Naive thymus-derived CD8-positive, alpha-beta T cell (primary cell): ENCODE data around the gene PTPA. TPM values are rescaled to one million over a fixed set of nuclear protein-coding genes. Genes with fewer than 3 reads are reported as not detected.

Experiments
- ATAC-seq, 2 donors: fragments of 150-1000 bp; cut with Tn5 transposase in 1 of 2; sonication (Bioruptor Pico), chemical (Tn5 transposase) in 1 of 2; 1 replicate in 1 of 2; 2 replicates in 1 of 2; pipeline ENCODE4 v1.10.0; 2021; ENCODE audit warnings: mild to moderate bottlenecking in 2 of 2, moderate library complexity in 2 of 2
- POLR2A ChIA-PET: fragments of 350-600 bp; sonication (Branson Sonifier 250); formaldehyde crosslinking; loops from one replicate; lab custom pipeline; 2021; ENCODE audit warnings: antibody characterized with exemption; lab: Charles Lee
- DNase-seq, 10 donors: peaks; one replicate each; pipeline versions ENCODE4 v3.0.0 to v3.0.0-alpha.2; 2020 to 2022
- H3K27ac Mint-ChIP-seq, 10 donors: one replicate each; pipeline ENCODE4 v1.8.0; 2020 to 2022; ENCODE audit warnings: mild to moderate bottlenecking in 10 of 10, mixed read lengths in 10 of 10, moderate library complexity in 4 of 10, inconsistent platforms in 1 of 10
- H3K27me3 Mint-ChIP-seq, 5 donors: one replicate each; pipeline ENCODE4 v1.8.0; 2021 to 2022; ENCODE audit warnings: mixed read lengths in 5 of 5
- H3K36me3 Mint-ChIP-seq, 3 donors: one replicate each; pipeline ENCODE4 v1.8.0; 2020 to 2022; ENCODE audit warnings: mixed read lengths in 3 of 3, mild to moderate bottlenecking in 2 of 3, inconsistent platforms in 1 of 3
- H3K4me1 Mint-ChIP-seq, 4 donors: one replicate each; pipeline ENCODE4 v1.8.0; 2021 to 2022; ENCODE audit warnings: mixed read lengths in 4 of 4
- H3K4me3 Mint-ChIP-seq, 10 donors: one replicate each; pipeline ENCODE4 v1.8.0; 2020 to 2022; ENCODE audit warnings: mild to moderate bottlenecking in 10 of 10, mixed read lengths in 10 of 10, moderate library complexity in 6 of 10, inconsistent platforms in 1 of 10
- H3K9me3 Mint-ChIP-seq, 9 donors: one replicate each; pipeline ENCODE4 v1.8.0; 2020 to 2022; ENCODE audit warnings: mixed read lengths in 9 of 9, mild to moderate bottlenecking in 3 of 9, inconsistent platforms in 1 of 9, moderate library complexity in 1 of 9
- polyA plus RNA-seq, 3 donors: library from polyadenylated mRNA; unstranded; fragments of 300-500 nt; fragmentation: Illumina TruSeq; gene quantifications; one replicate each; pipeline ENCODE4 v1.2.3, GENCODE V29; 2021
- total RNA-seq, 8 experiments: library from RNA in 2 of 8; stranded (reverse) in 2 of 8; gene quantifications; one replicate each; pipeline ENCODE4 v1.2.3 and lab custom pipeline; 2021 to 2026

Gene PTPA
- total and polyA plus RNA-seq, 5 experiments from 2014 or later, result 13.7 to 60.6 (median 15.5) TPM

DNA sequence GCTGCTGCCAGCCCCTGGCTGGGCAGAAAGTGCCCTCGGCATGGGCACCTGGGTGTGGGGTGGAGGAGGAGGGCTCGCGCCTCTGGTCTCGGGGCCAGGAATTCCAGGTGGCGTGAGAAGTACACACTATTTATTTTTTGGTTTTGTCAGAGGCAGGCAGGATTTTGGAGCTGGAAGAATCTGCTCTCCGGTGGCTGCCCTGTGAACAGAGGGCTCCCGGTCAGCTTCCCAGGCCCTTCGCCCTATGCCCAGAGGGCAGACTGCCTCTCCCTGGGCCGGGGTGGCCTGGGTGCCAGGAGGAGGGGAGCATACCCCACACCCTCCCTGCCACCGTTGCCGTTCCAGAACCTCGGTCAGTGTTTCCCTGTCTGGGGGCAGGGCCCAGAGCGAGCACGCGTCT is 22.0 kb upstream of the PTPA start:
- Mint-ChIP-seq H3K27ac (no peak overlapping the region), H3K27me3 (no peaks in the 10 kb centered on the region), H3K36me3 (peaks cover 0 to 39% (median 1%) of the 10 kb centered on the region in 3 donors), H3K4me1 (peaks cover 0 to 6% (median under 1%) of the 10 kb centered on the region in 4 donors), H3K4me3 (no peak overlapping the region), H3K9me3 (no peaks in the 10 kb centered on the region)
- POLR2A ChIA-PET, result no interaction called here
- ATAC-seq (no peak), DNase-seq (no peak)

DNA sequence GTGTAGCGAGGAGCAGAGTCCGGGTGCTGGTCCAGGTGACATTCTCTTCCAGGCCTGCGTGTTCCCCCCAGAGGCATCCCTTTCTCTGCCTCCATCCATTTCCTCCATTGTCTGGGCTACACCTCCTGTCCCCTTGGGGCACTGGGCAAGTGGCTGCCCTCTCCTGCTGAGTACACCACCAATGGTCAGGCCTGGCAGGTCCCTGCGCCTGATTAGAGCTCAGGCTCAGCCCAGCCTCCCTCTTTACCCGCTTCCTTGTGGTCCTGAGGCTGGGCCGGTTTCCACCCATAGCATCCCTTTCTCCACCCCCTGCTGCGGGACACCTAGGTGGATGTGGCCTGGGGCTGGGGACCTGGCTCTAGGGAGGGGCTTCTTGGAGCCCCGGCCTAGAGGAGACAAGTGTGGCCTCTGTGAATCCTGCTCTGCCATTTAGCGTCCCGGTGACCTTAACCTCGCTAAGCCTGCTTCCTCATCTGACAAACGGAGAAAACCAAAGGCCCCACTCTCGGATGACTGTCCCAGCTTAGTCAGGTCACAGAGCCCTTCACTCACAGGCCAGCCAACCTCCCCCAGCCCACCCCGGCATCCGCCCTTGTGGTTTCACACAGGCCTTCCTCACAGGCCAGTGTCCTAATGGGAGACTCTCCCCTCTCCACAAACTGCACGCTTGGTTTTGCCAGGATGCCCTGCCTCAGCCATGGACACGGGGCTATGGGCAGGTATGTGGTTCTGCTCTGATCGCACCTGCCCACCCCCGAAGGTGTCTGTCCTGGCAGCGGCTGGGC is 17.4 kb upstream of the PTPA start:
- Mint-ChIP-seq H3K36me3 (peaks cover 0 to 17% (median 1%) of the 10 kb centered on the region in 3 donors), H3K27ac (no peak overlapping the region), H3K9me3 (no peaks in the 10 kb centered on the region), H3K4me1 (peaks cover 0 to 5% (median 0%) of the 10 kb centered on the region in 4 donors), H3K4me3 (no peak overlapping the region), H3K27me3 (no peaks in the 10 kb centered on the region)
- POLR2A ChIA-PET, result interaction anchor here (2.8 kb wide), 1 partner anchor 13 kb away, joined by 12 read pairs; the partner anchor contains the start of gene DOLPP1
- DNase-seq, result no peak
- no peak for ATAC-seq

DNA sequence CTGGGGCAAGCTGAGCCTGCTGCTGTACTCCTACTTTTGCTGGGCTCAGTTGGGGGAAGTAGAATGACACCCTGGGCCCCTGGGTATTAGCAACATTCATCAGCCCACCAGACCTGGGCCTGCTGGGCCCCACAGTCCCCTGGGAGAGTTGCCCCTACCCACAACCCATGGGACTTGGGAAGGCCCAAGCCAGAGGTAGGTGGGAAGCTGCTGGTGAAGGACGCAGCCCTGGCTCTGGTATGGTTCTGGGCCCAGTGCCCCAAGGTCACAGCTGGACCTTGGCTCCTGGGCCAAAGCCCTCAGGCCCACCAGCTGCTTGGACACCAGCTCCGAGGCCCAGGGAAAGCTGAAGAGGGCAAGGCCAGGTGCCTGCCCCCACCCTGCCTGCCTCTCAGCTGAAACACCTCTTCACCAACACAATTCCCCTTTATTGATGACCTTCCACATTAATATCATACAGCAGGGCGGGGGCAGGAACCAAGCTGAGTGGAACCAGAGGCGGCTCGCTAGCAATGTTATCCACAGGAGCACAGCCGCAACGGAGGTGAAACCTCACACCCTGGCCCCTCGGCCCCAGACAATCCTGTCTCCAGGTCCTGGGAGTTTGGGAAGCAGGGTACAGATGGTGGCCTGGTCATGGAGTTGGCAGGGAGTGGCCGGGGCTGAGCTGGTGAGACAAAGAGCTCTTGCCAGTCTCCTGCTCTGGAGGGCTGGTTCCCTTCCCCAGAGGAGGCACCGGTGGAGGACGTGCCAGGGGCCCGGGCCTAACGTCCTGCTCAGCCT is 16.6 kb upstream of the PTPA start:
- H3K27me3 Mint-ChIP-seq, result no peaks in the 10 kb centered on the region
- H3K9me3 Mint-ChIP-seq, result no peaks in the 10 kb centered on the region
- H3K4me3 Mint-ChIP-seq, result no peak overlapping the region
- peaks cover 0 to 5% (median 0%) of the 10 kb centered on the region in 4 donors for H3K4me1 Mint-ChIP-seq
- ATAC-seq (no peak), DNase-seq (no peak)
- peaks cover 0 to 12% (median 1%) of the 10 kb centered on the region in 3 donors for H3K36me3 Mint-ChIP-seq
- no peak overlapping the region for H3K27ac Mint-ChIP-seq
- POLR2A ChIA-PET, result interaction anchor here (0.5 to 2.8 kb wide), 3 partner anchors 10 to 27 kb away, joined by 3 to 12 read pairs (median 5); partner anchors contain the start of gene DOLPP1

DNA sequence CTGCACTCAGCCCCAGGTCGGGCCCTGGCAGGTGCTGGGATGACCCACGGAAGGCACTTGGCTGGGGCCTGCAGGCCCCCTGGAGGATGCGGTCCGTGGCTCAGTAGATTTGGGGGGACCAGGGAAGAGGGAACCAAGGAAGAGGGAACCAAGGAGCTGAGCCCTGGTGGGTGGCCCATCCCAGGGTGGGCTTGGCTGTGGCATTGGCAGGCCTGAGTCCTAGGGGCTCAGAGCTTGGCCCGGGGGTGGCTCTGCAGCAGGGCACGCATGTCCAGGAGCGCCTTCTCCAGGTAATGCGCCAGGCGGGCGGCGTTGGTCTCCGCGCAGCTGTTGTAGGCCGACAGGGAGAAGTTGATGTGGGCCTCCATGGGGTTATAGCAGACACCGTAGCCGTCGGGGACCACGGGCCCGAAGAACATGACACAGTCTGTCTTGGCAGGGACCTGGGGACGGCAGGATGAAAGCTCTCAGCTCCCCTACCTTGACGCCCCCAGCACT is 16.0 kb upstream of the PTPA start:
- Mint-ChIP-seq H3K9me3 (no peaks in the 10 kb centered on the region), H3K27me3 (no peaks in the 10 kb centered on the region), H3K36me3 (peaks cover 0 to 6% (median 0%) of the 10 kb centered on the region in 3 donors), H3K4me1 (peaks cover 0 to 5% (median 0%) of the 10 kb centered on the region in 4 donors), H3K27ac (no peak overlapping the region), H3K4me3 (no peak overlapping the region)
- ATAC-seq (no peak), DNase-seq (no peak)
- POLR2A ChIA-PET, result interaction anchor here (0.5 to 2.8 kb wide), 3 partner anchors 9 to 28 kb away, joined by 3 to 12 read pairs (median 5); partner anchors contain the start of gene DOLPP1

DNA sequence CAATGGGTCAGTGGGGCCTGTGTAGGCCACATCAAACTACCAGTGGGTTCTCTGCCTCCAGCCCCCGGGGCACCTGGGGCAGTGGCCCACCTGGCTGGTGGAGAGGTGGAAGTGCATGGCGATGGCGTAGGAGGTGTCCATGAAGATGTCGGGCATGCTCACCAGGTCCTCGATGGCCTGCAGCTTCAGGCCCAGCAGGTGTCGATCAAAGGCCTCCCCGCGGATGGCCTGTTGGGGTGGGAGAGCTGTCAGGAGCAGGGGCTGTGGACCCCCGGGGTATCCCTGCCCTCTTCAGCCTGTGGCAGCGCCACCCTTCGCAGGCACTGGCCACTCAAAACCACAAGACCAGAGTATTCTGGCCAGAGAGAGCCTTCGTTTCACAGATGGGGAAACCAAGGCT is 15.3 kb upstream of the PTPA start:
- no peak overlapping the region for H3K4me3 Mint-ChIP-seq
- no peaks in the 10 kb centered on the region for H3K9me3 Mint-ChIP-seq
- no peaks in the 10 kb centered on the region for H3K27me3 Mint-ChIP-seq
- H3K4me1 Mint-ChIP-seq, result peaks cover 0 to 5% (median 0%) of the 10 kb centered on the region in 4 donors
- ATAC-seq, result no peak
- H3K27ac Mint-ChIP-seq, result no peak overlapping the region
- POLR2A ChIA-PET, result interaction anchor here (2.8 kb wide), 1 partner anchor 15 kb away, joined by 12 read pairs; the partner anchor contains the start of gene DOLPP1
- DNase-seq, result no peak
- H3K36me3 Mint-ChIP-seq, result peaks cover 0 to 4% (median 0%) of the 10 kb centered on the region in 3 donors

DNA sequence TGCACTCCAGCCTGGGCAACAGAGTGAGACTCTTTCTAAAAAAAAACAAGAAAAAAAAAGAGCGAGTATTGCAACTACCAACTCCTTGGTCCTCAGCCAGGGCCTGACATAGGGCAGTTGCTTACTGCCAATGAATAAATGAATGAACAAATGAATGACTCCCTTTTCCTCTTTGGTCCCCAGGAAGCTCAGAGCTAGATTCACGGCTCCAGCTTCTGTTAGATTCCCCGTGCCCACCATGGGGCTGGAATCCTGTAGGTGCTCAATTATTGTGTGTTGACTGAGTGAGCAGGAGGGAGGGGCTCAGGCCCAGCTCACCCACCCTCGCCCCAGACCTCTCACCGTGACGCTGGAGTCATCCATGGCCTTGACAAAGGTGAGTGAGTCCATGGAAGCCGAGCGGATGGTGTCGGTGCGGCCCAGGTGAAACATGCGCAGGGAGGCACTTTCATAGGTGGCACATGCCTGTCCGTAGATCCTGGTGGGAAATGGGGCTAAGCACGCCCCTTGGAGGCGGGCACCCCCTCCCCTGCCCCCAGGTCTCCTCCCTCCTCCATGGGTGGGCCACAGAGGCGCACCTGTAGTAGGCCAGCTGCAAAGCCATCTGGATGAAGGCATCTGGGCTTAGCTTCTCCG is 13.4 kb upstream of the PTPA start:
- peaks cover 0 to 4% (median 0%) of the 10 kb centered on the region in 3 donors for H3K36me3 Mint-ChIP-seq
- H3K4me3 Mint-ChIP-seq, result no peak overlapping the region
- no peak overlapping the region for H3K27ac Mint-ChIP-seq
- ATAC-seq (no peak), DNase-seq (no peak)
- H3K4me1 Mint-ChIP-seq, result peaks cover 0 to 5% (median 0%) of the 10 kb centered on the region in 4 donors
- H3K9me3 Mint-ChIP-seq, result no peaks in the 10 kb centered on the region
- POLR2A ChIA-PET, result interaction anchor here (1.0 to 1.5 kb wide), 2 partner anchors 10 to 12 kb away, joined by 3 to 5 read pairs; no protein-coding TSS in a partner anchor
- H3K27me3 Mint-ChIP-seq, result no peaks in the 10 kb centered on the region

DNA sequence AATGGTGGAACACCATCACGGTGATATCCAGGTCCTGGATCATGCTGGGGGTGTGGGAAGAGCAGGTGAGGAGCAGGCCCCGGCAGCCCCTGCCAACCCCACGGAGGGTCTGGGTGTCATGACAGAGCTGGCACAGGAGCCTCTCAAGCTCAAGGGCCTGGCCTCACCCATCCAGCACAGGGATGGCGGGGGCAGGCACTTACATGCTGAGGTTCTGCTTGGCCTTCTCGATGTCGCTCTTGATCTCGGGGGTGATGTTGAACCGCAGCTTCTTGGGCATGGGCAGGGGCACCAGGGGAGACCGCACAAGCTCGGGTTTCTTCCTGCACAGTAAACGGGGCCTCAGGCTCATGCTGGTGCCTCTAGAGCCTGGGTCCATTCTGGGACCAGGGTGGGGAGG is 12.9 kb upstream of the PTPA start:
- POLR2A ChIA-PET, result interaction anchor here (1.5 kb wide), 1 partner anchor 11 kb away, joined by 5 read pairs; no protein-coding TSS in a partner anchor
- no peak for DNase-seq
- Mint-ChIP-seq H3K27me3 (no peaks in the 10 kb centered on the region), H3K27ac (peak overlapping the region in 1 of 10 donors; percentile 71), H3K4me1 (peaks cover 0 to 5% (median 0%) of the 10 kb centered on the region in 4 donors), H3K4me3 (no peak overlapping the region), H3K36me3 (peaks cover 0 to 4% (median 0%) of the 10 kb centered on the region in 3 donors), H3K9me3 (no peaks in the 10 kb centered on the region)
- ATAC-seq, result no peak

DNA sequence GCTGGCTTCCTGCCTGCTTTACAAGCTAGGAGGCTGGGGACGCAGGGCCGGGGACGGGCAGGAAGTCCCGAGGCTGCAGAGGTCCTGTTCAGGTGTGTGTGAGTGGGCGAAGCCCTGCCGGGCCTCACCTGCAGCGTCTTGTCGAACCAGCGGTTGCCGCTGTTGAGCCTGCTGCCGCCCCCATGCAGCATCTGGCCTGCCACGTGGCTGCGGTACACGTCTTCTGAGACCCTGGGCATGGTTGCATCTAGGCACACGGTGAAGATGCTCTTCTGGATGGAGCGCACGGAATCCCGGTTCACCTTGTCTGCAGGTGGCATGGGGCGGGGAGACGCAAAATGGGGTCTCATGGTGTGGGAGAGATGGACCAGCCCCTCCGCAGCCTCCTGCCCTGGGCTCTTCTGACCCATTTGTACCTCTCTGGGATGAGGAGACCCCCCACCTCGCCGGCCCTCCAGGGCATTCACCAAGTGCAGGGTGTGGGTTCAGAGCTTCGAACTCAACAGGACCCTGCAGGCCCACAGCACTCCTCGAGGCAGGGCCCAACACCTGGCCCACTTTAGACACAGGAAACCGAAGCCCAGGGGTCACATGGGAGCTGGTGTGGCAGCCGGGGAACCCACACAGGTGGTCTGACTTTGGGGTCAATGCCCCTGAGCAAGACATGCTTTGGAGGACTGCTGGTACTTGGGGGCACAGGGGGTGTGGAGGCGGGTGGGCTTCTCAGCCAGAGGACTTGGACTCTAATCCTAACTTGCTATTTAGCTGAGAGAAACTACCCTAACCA is 10.6 kb upstream of the PTPA start:
- H3K4me1 Mint-ChIP-seq, result peaks cover 0 to 3% (median 0%) of the 10 kb centered on the region in 4 donors
- H3K27ac Mint-ChIP-seq, result no peak overlapping the region
- H3K27me3 Mint-ChIP-seq, result no peaks in the 10 kb centered on the region
- H3K36me3 Mint-ChIP-seq, result peaks cover 0 to 4% (median 0%) of the 10 kb centered on the region in 3 donors
- POLR2A ChIA-PET, result no interaction called here
- DNase-seq (no peak), ATAC-seq (no peak)
- no peaks in the 10 kb centered on the region for H3K9me3 Mint-ChIP-seq
- no peak overlapping the region for H3K4me3 Mint-ChIP-seq

DNA sequence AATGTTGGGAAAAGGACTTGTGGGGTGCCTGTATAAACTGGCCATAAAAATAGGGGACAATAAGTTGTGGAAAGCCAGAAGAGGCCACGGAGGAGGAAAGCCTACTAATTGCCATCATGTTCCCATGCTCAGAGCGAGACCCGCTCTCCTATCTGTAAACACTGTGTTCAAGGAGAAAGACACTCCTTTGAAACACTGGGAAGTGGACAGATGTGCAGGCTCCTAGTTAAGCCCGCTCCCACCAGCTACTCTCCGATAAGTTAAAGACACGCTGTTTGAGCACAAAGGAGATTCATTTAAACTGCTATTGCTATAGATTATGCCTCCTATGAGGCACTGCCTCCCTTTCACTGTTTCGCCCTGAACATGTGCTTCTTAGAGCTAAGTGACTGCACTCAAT is 9.9 kb upstream of the PTPA start:
- POLR2A ChIA-PET, result no interaction called here
- DNase-seq, result no peak
- peaks cover 0 to 4% (median 0%) of the 10 kb centered on the region in 3 donors for H3K36me3 Mint-ChIP-seq
- H3K4me3 Mint-ChIP-seq, result no peak overlapping the region
- no peak for ATAC-seq
- H3K27me3 Mint-ChIP-seq, result no peaks in the 10 kb centered on the region
- H3K9me3 Mint-ChIP-seq, result no peaks in the 10 kb centered on the region
- H3K27ac Mint-ChIP-seq, result no peak overlapping the region
- H3K4me1 Mint-ChIP-seq, result peaks cover 0 to 3% (median 0%) of the 10 kb centered on the region in 4 donors

DNA sequence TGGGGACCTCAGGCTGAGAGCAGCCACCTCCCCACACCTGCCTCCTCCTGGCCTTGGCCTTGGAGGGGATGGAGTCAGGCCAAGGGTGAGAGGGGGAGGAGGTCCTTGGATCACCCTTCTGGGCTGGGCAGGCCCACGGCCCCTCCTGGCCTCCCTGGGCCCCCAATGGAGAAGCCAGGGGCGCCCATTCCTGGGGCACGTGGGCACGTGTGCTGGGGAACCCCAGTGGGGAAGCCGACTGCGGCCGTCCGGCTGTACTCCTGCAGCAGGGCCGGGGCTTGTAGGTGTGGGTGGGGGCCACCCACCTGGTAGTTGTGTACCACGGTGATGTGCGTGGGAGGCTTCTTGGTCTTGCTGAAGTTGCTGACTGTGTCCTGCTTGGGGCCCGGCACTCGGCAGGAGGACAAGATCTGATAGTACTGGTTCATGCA is 9.1 kb upstream of the PTPA start:
- no peak overlapping the region for H3K27ac Mint-ChIP-seq
- no peak for DNase-seq
- H3K36me3 Mint-ChIP-seq, result peaks cover 0 to 4% (median 0%) of the 10 kb centered on the region in 3 donors
- POLR2A ChIA-PET, result interaction anchor here (0.5 kb wide), 1 partner anchor 69 kb away, joined by 4 read pairs; no protein-coding TSS in a partner anchor
- peaks cover 0 to 1% (median 0%) of the 10 kb centered on the region in 4 donors for H3K4me1 Mint-ChIP-seq
- H3K4me3 Mint-ChIP-seq, result no peak overlapping the region
- ATAC-seq, result no peak
- no peaks in the 10 kb centered on the region for H3K27me3 Mint-ChIP-seq
- H3K9me3 Mint-ChIP-seq, result no peaks in the 10 kb centered on the region

DNA sequence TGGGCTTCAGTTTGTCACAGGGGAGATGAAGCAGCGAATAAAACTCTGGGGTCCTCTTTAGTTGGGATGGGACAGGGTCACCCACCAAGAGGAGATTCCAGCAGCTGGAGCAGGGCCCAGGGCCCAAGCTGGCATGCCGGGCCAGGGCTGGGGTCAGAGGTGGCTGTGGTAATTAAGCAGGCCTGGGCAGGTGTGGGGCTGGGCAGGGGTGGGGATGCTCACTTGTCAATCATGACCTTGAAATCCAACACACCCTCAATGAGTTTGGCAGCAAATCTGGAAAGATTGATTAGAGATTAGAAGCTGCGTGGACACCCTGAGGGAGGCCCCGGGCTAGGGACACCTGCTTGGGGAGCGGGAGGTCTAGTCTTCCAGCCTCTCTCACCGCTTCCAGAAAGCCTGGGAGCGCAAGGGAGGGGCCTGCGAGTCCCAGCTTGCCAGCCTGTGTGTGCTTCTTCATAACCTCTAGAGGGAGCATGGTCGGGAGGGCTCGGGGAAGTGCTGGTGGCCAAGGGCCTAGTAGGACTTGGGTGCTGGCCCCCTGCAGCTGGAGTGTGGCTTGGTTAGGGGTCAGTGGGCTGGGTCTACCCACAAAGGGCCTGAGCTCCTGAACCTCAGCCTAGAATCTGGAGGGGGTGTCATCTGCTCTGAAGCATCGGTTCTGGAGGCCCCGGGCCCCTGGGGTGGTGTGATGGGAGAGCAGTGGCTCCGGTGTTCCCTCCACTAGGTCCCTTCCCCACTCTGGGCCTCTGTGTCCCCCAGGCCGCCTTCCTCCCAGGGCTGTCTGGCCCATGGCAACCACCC is 8.2 kb upstream of the PTPA start:
- H3K36me3 Mint-ChIP-seq, result peaks cover 0 to 4% (median 2%) of the 10 kb centered on the region in 3 donors
- no peak for ATAC-seq
- no peaks in the 10 kb centered on the region for H3K9me3 Mint-ChIP-seq
- H3K4me1 Mint-ChIP-seq, result peaks cover 0 to 1% (median 0%) of the 10 kb centered on the region in 4 donors
- no peak overlapping the region for H3K4me3 Mint-ChIP-seq
- peak overlapping the region in 1 of 10 donors; percentile 57 for H3K27ac Mint-ChIP-seq
- POLR2A ChIA-PET, result interaction anchor here (0.5 to 0.6 kb wide), 3 partner anchors 22 to 967 kb away, joined by 3 to 4 read pairs (median 4); partner anchors contain the start of gene DOLPP1
- DNase-seq, result no peak
- H3K27me3 Mint-ChIP-seq, result no peaks in the 10 kb centered on the region
